IMR-90 (cell line): ENCODE data around the gene PTPRG. TPM values are rescaled to one million over a fixed set of nuclear protein-coding genes. Genes with fewer than 3 reads are reported as not detected.

Experiments
- ATAC-seq: fragments of 200-7000 bp; cut with Tn5 transposase; 2 replicates; pipeline ENCODE4 v1.9.1; 2020; ENCODE audit warnings: low read depth, mild to moderate bottlenecking, moderate library complexity
- BruUV-seq: library from RNA; stranded (reverse); fragments of 400-500 nt; replicated peaks from 2 replicates; lab custom pipeline; 2021; lab: Mats Ljungman, UMichigan
- CTCF ChIA-PET: fragments of 300-600 bp; formaldehyde crosslinking; extraction: SDS; loops from one replicate; lab custom pipeline; 2021; ENCODE audit warnings: antibody characterized with exemption; lab: Yijun Ruan, JAX
- POLR2A ChIA-PET: fragments of 300-600 bp; sonication (Branson Sonifier 250); formaldehyde crosslinking; loops from one replicate; lab custom pipeline; 2022; ENCODE audit warnings: antibody characterized with exemption; ENCODE audit not compliant: unreplicated experiment; lab: Charles Lee
- DNase-seq: peaks from one replicate; pipeline ENCODE4 v3.0.0; 2013
- H2AFZ ChIP-seq: replicated peaks from 2 replicates; pipeline ENCODE3; 2013; ENCODE audit warnings: low read length, mild to moderate bottlenecking; ENCODE audit not compliant: poor library complexity
- H2AK5ac ChIP-seq: 2 replicates; pipeline ENCODE4 v1.6.1; 2013; ENCODE audit warnings: low read depth, low read length, inconsistent platforms
- H2AK9ac ChIP-seq: replicated peaks from 2 replicates; pipeline ENCODE3; 2013; ENCODE audit warnings: mild to moderate bottlenecking, low read depth, low read length, moderate library complexity; ENCODE audit not compliant: poor library complexity
- H2BK120ac ChIP-seq: 2 replicates; pipeline ENCODE4 v1.6.1; 2013; ENCODE audit warnings: low read depth, low read length, inconsistent platforms
- H2BK15ac ChIP-seq: 3 replicates; pipeline ENCODE4 v1.6.1; 2013; ENCODE audit warnings: low read depth, low read length, inconsistent platforms
- H2BK20ac ChIP-seq: 2 replicates; pipeline ENCODE4 v1.6.1; 2013; ENCODE audit warnings: low read depth, mild to moderate bottlenecking, inconsistent platforms, low read length, moderate library complexity
- H2BK5ac ChIP-seq: 2 replicates; pipeline ENCODE4 v1.6.1; 2013; ENCODE audit warnings: mild to moderate bottlenecking, low read depth, low read length, inconsistent platforms; ENCODE audit not compliant: poor library complexity, severe bottlenecking
- H3K14ac ChIP-seq: replicated peaks from 2 replicates; pipeline ENCODE4 v1.6.1; 2013; ENCODE audit warnings: low read depth, low read length, inconsistent platforms
- H3K18ac ChIP-seq: 2 replicates; pipeline ENCODE4 v1.6.1; 2013; ENCODE audit warnings: low read depth, low read length, control low read depth
- H3K23ac ChIP-seq: 2 replicates; pipeline ENCODE4 v1.6.1; 2013; ENCODE audit warnings: low read depth, low read length, inconsistent platforms
- H3K27ac ChIP-seq: 2 replicates; pipeline ENCODE4 v1.5.1; 2013; ENCODE audit warnings: mild to moderate bottlenecking, control low read depth, low read length; ENCODE audit not compliant: insufficient read depth
- H3K27me3 ChIP-seq: 2 replicates; pipeline ENCODE4 v1.6.1; 2013; ENCODE audit warnings: low read length; ENCODE audit not compliant: control insufficient read depth, insufficient read depth
- H3K36me3 ChIP-seq: 2 replicates; pipeline ENCODE4 v1.6.1; 2013; ENCODE audit warnings: low read length, mixed read lengths; ENCODE audit not compliant: control insufficient read depth, insufficient read depth
- H3K4ac ChIP-seq: 2 replicates; pipeline ENCODE4 v1.6.1; 2013; ENCODE audit warnings: low read depth, low read length, inconsistent platforms
- H3K4me1 ChIP-seq: 2 replicates; pipeline ENCODE4 v1.6.1; 2013; ENCODE audit warnings: low read length, mixed read lengths; ENCODE audit not compliant: control insufficient read depth, insufficient read depth
- H3K4me2 ChIP-seq: 2 replicates; pipeline ENCODE4 v1.6.1; 2013; ENCODE audit warnings: low read depth, mild to moderate bottlenecking, control low read depth, low read length, moderate library complexity
- H3K4me3 ChIP-seq: 2 replicates; pipeline ENCODE4 v1.5.1; 2013; ENCODE audit warnings: low read depth, mild to moderate bottlenecking, control low read depth, low read length, moderate library complexity; ENCODE audit not compliant: insufficient read depth
- H3K56ac ChIP-seq: 2 replicates; pipeline ENCODE4 v1.6.1; 2013; ENCODE audit warnings: low read length, inconsistent platforms; ENCODE audit not compliant: insufficient read depth; ENCODE audit errors: extremely low read depth
- H3K79me1 ChIP-seq, 2 experiments: 2 replicates each; pipeline ENCODE4 v1.6.1; 2013; ENCODE audit warnings: low read length in 2 of 2, inconsistent platforms in 1 of 2, low read depth in 1 of 2
- H3K9ac ChIP-seq: 2 replicates; pipeline ENCODE4 v1.6.1; 2013; ENCODE audit warnings: low read depth, low read length, control low read depth
- H3K9me1 ChIP-seq: 2 replicates; pipeline ENCODE4 v1.6.1; 2013; ENCODE audit warnings: low read length, inconsistent platforms; ENCODE audit not compliant: insufficient read depth
- H3K9me3 ChIP-seq: 2 replicates; pipeline ENCODE4 v1.6.1; 2013; ENCODE audit warnings: low read length; ENCODE audit not compliant: control insufficient read depth, insufficient read depth
- H4K20me1 ChIP-seq: 2 replicates; pipeline ENCODE4 v1.6.1; 2013; ENCODE audit warnings: low read length, inconsistent platforms; ENCODE audit not compliant: insufficient read depth
- H4K5ac ChIP-seq: 2 replicates; pipeline ENCODE4 v1.6.1; 2013; ENCODE audit warnings: mild to moderate bottlenecking, low read depth, low read length, control low read depth
- H4K8ac ChIP-seq, 2 experiments: 2 replicates each; pipeline ENCODE4 v1.6.1; 2013; ENCODE audit warnings: low read depth in 2 of 2, low read length in 2 of 2, control low read depth in 1 of 2, inconsistent platforms in 1 of 2
- H4K91ac ChIP-seq: 2 replicates; pipeline ENCODE4 v1.6.1; 2013; ENCODE audit warnings: low read depth, low read length, inconsistent platforms; ENCODE audit not compliant: insufficient read depth
- ELK1 ChIP-seq: fragments of 150-350 bp; IDR thresholded peaks from 2 replicates; pipeline ENCODE4 v1.6.1; 2016; ENCODE audit warnings: low read depth, mild to moderate bottlenecking, low read length, moderate library complexity, borderline replicate concordance
- MAZ ChIP-seq: IDR thresholded peaks from 2 replicates; pipeline ENCODE4 v1.6.1; 2012; ENCODE audit warnings: low read depth, mild to moderate bottlenecking, low read length, improper control_type of control experiment, moderate library complexity, borderline replicate concordance
- RCOR1 ChIP-seq: IDR thresholded peaks from 2 replicates; pipeline ENCODE4 v1.6.1; 2012; ENCODE audit warnings: mild to moderate bottlenecking, low read length, improper control_type of control experiment; ENCODE audit not compliant: insufficient replicate concordance
- RFX5 ChIP-seq: IDR thresholded peaks from 2 replicates; pipeline ENCODE4 v1.8.0; 2012; ENCODE audit warnings: low read depth, mild to moderate bottlenecking, low read length, moderate library complexity
- SMC3 ChIP-seq: fragments of 150-350 bp; IDR thresholded peaks from 2 replicates; pipeline ENCODE4 v1.6.1; 2016; ENCODE audit warnings: low read depth, mild to moderate bottlenecking, antibody characterized with exemption, low read length, moderate library complexity
- WGBS, 2 experiments: methylation state at CpG; one replicate each; pipeline versions ENCODE4 v1.1.5 to v1.1.7; 2013; ENCODE audit warnings: missing lambda C conversion rate in 2 of 2; ENCODE audit not compliant: insufficient read length in 1 of 2; ENCODE audit errors: extremely low coverage in 2 of 2; 5-methylcytosine and 5-hydroxymethylcytosine counted together
- dilution Hi-C: fragments of 300-500 bp; cut with HindIII; formaldehyde crosslinking; loops from one replicate; pipeline ENCODE4 v1.14.3; 2018; ENCODE audit warnings: low sequenced_read_pairs; ENCODE audit not compliant: unreplicated experiment
- in situ Hi-C: fragments of 300-500 bp; cut with MboI; formaldehyde crosslinking; loops from 3 replicates; pipeline ENCODE4 v1.14.3; 2019; ENCODE audit warnings: low sequenced_read_pairs, inconsistent platforms, mixed read lengths
- intact Hi-C: fragments of 100-400 bp; cut with micrococcal nuclease; formaldehyde crosslinking; loops from 2 replicates; pipeline ENCODE4 v1.10.0; 2022
- polyA plus RNA-seq, 3 experiments: library from polyadenylated mRNA; depleted of rRNA; stranded (reverse); fragments of >200 nt; gene quantifications; 2 replicates each; pipeline ENCODE4 v1.2.3, GENCODE V29; 2012; ENCODE audit warnings: low replicate concordance in 1 of 3
- total RNA-seq: library from RNA; depleted of rRNA; stranded (reverse); fragments of >200 nt; gene quantifications from 2 replicates; pipeline ENCODE4 v1.2.3, GENCODE V29; 2012

Gene PTPRG
- total and polyA plus RNA-seq, 2 of the 4 experiments (the other 2 are of a cell fraction) = 7.7 to 31.0 TPM

GRCh38 chr3:61646360-61646759 lies 85.0 kb downstream of the PTPRG start:
- in situ Hi-C loops (no loop called here), dilution Hi-C loops (no loop called here), intact Hi-C loops (no loop called here)
- Histone ChIP-seq H3K56ac (no peak overlapping the region), H3K27ac (no peak overlapping the region), H3K9me3 (peaks cover 3% of the 10 kb centered on the region; the same call in 1 of the 2 replicates), H3K9ac (no peak overlapping the region), H2BK15ac (no peak overlapping the region), H3K9me1 (peaks cover 2% of the 10 kb centered on the region; the same call in 1 of the 2 replicates), H3K36me3 (no peaks in the 10 kb centered on the region), H2AK9ac (no peak overlapping the region), H3K27me3 (no peaks in the 10 kb centered on the region), H2AK5ac (no peak overlapping the region), H3K14ac (no peak overlapping the region), H4K91ac (no peak overlapping the region), H3K4me1 (peaks cover 7% of the 10 kb centered on the region), H3K23ac (no peak overlapping the region), H3K4ac (no peak overlapping the region), H4K5ac (no peak overlapping the region), H2AFZ (no peak overlapping the region), H2BK20ac (no peak overlapping the region), H3K79me1 (peaks cover 45 to 78% of the 10 kb centered on the region in 2 experiments), H3K18ac (no peak overlapping the region; the same call in 1 of the 2 replicates), H4K20me1 (peaks cover 22% of the 10 kb centered on the region; the same call in 1 of the 2 replicates), H2BK120ac (no peak overlapping the region), H3K4me3 (no peak overlapping the region), H4K8ac (no peak overlapping the region), H3K4me2 (no peak overlapping the region), H2BK5ac (no peak overlapping the region)
- no TSS peak for BruUV-seq
- no peak for ATAC-seq
- TF ChIP-seq ELK1 (no peak), RCOR1 (no peak), SMC3 (no peak), RFX5 (no peak), MAZ (no peak)
- CTCF ChIA-PET = no interaction called here
- 100% methylated on average over 1 of the region's 1 CpG; no CpG with 5 or more reads in 1 of the 2 experiments for WGBS, 2 experiments
- DNase-seq = no peak
- POLR2A ChIA-PET = no interaction called here
